Heart left ventricle (tissue), 13 donors: ENCODE results near the gene CERS1.

Experiments used
- POLR2A ChIP-seq, 2 donors: fragments of 450-650 bp; IDR thresholded peaks; one replicate each; pipeline ENCODE4 v1.6.1; 2017; ENCODE audit warnings: antibody characterized with exemption in 2 of 2, mild to moderate bottlenecking in 2 of 2, moderate library complexity in 2 of 2
- TF ChIP-seq, protein P1 (sequence below), 12 donors: fragments of 200-600 bp; sonication (generic) in 4 of 12; IDR thresholded peaks; one replicate each; pipeline versions ENCODE4 v1.5.0 to v1.8.0; 2018 to 2022; ENCODE audit warnings: antibody characterized with exemption in 12 of 12, mild to moderate bottlenecking in 5 of 12
- donor health status: ischemic (EF 13 %, LVEDD 7.1; RV severe dilation, severe dysfunction).
- donor health status: DM: no; HTN: yes; CAD: no.
- donor health status: DM: no; HTN: no; CAD: no.
- donor health status: ischemic (EF 25% LVEDD 6.9; RV normal size, moderate dysfunction).
- donor health status: ischemic (EF 25% LVEDD 5.7; RV mildly dilated, moderate dysfunction).
- donor health status: ischemic (EF 35%, LVEDD 5.7; RV mildly dilated, moderate dysfunction).
- donor health status: nonischemic (EF 11% LVEDD 7.7; RV severe dilation, severe dysfunction).
- donor health status: DM: yes; HTN: yes; CAD: no.
- donor health status: PGD.
- donor health status: ischemic (EF 29% LVEDD 5.4; RV normal size, mild dysfunction).
- donor health status: nonischemic (EF 23%, LVEDD 6.1; RV moderate dilation, normal function).

DNA sequence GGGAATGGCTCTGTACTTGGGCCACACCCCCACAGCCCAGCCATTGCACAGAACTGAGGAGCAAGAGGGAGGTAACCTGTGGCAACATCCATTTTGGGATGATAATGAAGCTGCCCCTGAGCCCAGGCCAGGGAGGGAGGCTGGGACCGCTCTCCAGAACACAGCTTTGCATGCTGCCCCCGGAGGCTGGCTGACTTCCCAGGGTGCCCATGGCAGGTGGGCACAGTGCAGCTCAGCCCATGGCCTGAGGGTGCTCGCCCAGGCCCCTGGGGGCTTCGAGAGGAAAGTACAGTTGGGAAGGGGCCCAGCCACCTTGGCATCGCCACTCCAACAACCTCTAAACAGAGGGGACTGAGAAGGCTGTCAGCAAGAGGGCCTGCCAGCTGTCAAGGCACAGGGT lies 17.5 kb upstream of the CERS1 start:
- no peak for TF ChIP-seq POLR2A (IDR thresholded peaks at IDR 0.05)
- TF ChIP-seq, protein P1, sequence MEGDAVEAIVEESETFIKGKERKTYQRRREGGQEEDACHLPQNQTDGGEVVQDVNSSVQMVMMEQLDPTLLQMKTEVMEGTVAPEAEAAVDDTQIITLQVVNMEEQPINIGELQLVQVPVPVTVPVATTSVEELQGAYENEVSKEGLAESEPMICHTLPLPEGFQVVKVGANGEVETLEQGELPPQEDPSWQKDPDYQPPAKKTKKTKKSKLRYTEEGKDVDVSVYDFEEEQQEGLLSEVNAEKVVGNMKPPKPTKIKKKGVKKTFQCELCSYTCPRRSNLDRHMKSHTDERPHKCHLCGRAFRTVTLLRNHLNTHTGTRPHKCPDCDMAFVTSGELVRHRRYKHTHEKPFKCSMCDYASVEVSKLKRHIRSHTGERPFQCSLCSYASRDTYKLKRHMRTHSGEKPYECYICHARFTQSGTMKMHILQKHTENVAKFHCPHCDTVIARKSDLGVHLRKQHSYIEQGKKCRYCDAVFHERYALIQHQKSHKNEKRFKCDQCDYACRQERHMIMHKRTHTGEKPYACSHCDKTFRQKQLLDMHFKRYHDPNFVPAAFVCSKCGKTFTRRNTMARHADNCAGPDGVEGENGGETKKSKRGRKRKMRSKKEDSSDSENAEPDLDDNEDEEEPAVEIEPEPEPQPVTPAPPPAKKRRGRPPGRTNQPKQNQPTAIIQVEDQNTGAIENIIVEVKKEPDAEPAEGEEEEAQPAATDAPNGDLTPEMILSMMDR (IDR thresholded peaks at IDR 0.05) = no peak
